ENCODE data around the gene CAMSAP3. TPM values are rescaled to one million over a fixed set of nuclear protein-coding genes. Genes with fewer than 3 reads are reported as not detected.
"Not testable (repeated sequence)": the region's sequence is repeated elsewhere in the genome, so short reads cannot be mapped to it uniquely, and the experiment has no call there.

The CAMSAP3 gene
- total and polyA plus RNA-seq, 5 donors from 2014 or later: not detected

- H3K9me3 ChIP-seq (ENCODE audit: control insufficient read depth in 2 of 2, low read length in 2 of 2): no peaks in the 10 kb centered on the region
- Mint-ChIP-seq H3K36me3 (peaks cover 16% of the 10 kb centered on the region), H3K4me3 (peak overlapping the region in 1 of 4 donors; percentile 47), H3K9me3 (no peaks in the 10 kb centered on the region), H3K27me3 (no peaks in the 10 kb centered on the region), H3K27ac (no peak overlapping the region), H3K4me1 (peaks cover 0 to 36% (median 13%) of the 10 kb centered on the region in 4 donors)
- H3K27me3 ChIP-seq (ENCODE audit: control insufficient read depth, insufficient read depth, low read length): no peaks in the 10 kb centered on the region
- peaks cover 16% of the 10 kb centered on the region for H3K36me3 ChIP-seq (ENCODE audit: control insufficient read depth, insufficient read depth, low read length)
- H3K4me1 ChIP-seq (ENCODE audit: control insufficient read depth, insufficient read depth, low read length, poor library complexity, severe bottlenecking): peaks cover 24% of the 10 kb centered on the region
- ATAC-seq (ENCODE audit: low read depth in 2 of 2): no peak
- no peak overlapping the region for H3K27ac ChIP-seq (ENCODE audit: insufficient read depth, low read length, poor library complexity, severe bottlenecking)
- no peak for DNase-seq
- no peak overlapping the region for H3K4me3 ChIP-seq (ENCODE audit: low read depth, low read length)
These were observed 45.9 kb downstream of the CAMSAP3 start for GRCh38 chr19:7641290-7642276.

- DNase-seq: no peak
- Mint-ChIP-seq H3K36me3 (peaks cover 16% of the 10 kb centered on the region), H3K27ac (no peak overlapping the region), H3K27me3 (no peaks in the 10 kb centered on the region), H3K9me3 (no peaks in the 10 kb centered on the region), H3K4me1 (peaks cover 0 to 29% (median 11%) of the 10 kb centered on the region in 4 donors), H3K4me3 (no peak overlapping the region)
- H3K9me3 ChIP-seq (ENCODE audit: control insufficient read depth in 2 of 2, low read length in 2 of 2): no peaks in the 10 kb centered on the region
- peaks cover 18% of the 10 kb centered on the region for H3K4me1 ChIP-seq (ENCODE audit: control insufficient read depth, insufficient read depth, low read length, poor library complexity, severe bottlenecking)
- no peak overlapping the region for H3K27ac ChIP-seq (ENCODE audit: insufficient read depth, low read length, poor library complexity, severe bottlenecking)
- peaks cover 16% of the 10 kb centered on the region for H3K36me3 ChIP-seq (ENCODE audit: control insufficient read depth, insufficient read depth, low read length)
- no peaks in the 10 kb centered on the region for H3K27me3 ChIP-seq (ENCODE audit: control insufficient read depth, insufficient read depth, low read length)
- no peak for ATAC-seq (ENCODE audit: low read depth in 2 of 2)
- no peak overlapping the region for H3K4me3 ChIP-seq (ENCODE audit: low read depth, low read length)
These were observed 46.8 kb downstream of the CAMSAP3 start for GRCh38 chr19:7642295-7643030.

- no peaks in the 10 kb centered on the region for H3K27me3 Mint-ChIP-seq
- Histone ChIP-seq H3K36me3 (ENCODE audit: control insufficient read depth, insufficient read depth, low read length) (peaks cover 16% of the 10 kb centered on the region), H3K4me1 (ENCODE audit: control insufficient read depth, insufficient read depth, low read length, poor library complexity, severe bottlenecking) (peaks cover 12% of the 10 kb centered on the region), H3K27me3 (ENCODE audit: control insufficient read depth, insufficient read depth, low read length) (no peaks in the 10 kb centered on the region), H3K4me3 (ENCODE audit: low read depth, low read length) (no peak overlapping the region), H3K9me3 (ENCODE audit: control insufficient read depth in 2 of 2, low read length in 2 of 2) (no peaks in the 10 kb centered on the region), H3K27ac (ENCODE audit: insufficient read depth, low read length, poor library complexity, severe bottlenecking) (no peak overlapping the region)
- peaks cover 0 to 24% (median 11%) of the 10 kb centered on the region in 4 donors for H3K4me1 Mint-ChIP-seq
- no peak for ATAC-seq (ENCODE audit: low read depth in 2 of 2)
- no peaks in the 10 kb centered on the region for H3K9me3 Mint-ChIP-seq
- no peak overlapping the region for H3K27ac Mint-ChIP-seq
- no peak overlapping the region for H3K4me3 Mint-ChIP-seq
- no peak for DNase-seq
- peaks cover 19% of the 10 kb centered on the region for H3K36me3 Mint-ChIP-seq
These were observed 47.4 kb downstream of the CAMSAP3 start for GRCh38 chr19:7643031-7643415.

GRCh38 chr19:7643629-7644549 is 48.2 kb downstream of the CAMSAP3 start:
- not testable (repeated sequence) for H3K9me3 ChIP-seq (ENCODE audit: control insufficient read depth in 2 of 2, low read length in 2 of 2); ATAC-seq (ENCODE audit: low read depth in 2 of 2); H3K4me3 Mint-ChIP-seq; H3K4me1 ChIP-seq (ENCODE audit: control insufficient read depth, insufficient read depth, low read length, poor library complexity, severe bottlenecking); H3K27me3 ChIP-seq (ENCODE audit: control insufficient read depth, insufficient read depth, low read length); H3K27ac ChIP-seq (ENCODE audit: insufficient read depth, low read length, poor library complexity, severe bottlenecking); H3K27me3 Mint-ChIP-seq; H3K27ac Mint-ChIP-seq; H3K9me3 Mint-ChIP-seq; H3K4me3 ChIP-seq (ENCODE audit: low read depth, low read length)
- peaks cover 16% of the 10 kb centered on the region for H3K36me3 ChIP-seq (ENCODE audit: control insufficient read depth, insufficient read depth, low read length)
- Mint-ChIP-seq H3K36me3 (peaks cover 19% of the 10 kb centered on the region), H3K4me1 (peaks cover 0 to 17% (median 9%) of the 10 kb centered on the region in 4 donors)
- peak in 1 of 3 donors; percentile 22 for DNase-seq

GRCh38 chr19:7644550-7644877 is 48.9 kb downstream of the CAMSAP3 start:
- H3K9me3 ChIP-seq (ENCODE audit: control insufficient read depth in 2 of 2, low read length in 2 of 2): no peaks in the 10 kb centered on the region
- Mint-ChIP-seq H3K36me3 (peaks cover 18% of the 10 kb centered on the region), H3K9me3 (no peaks in the 10 kb centered on the region), H3K27ac (no peak overlapping the region), H3K4me3 (no peak overlapping the region), H3K27me3 (no peaks in the 10 kb centered on the region), H3K4me1 (peaks cover 0 to 13% (median 4%) of the 10 kb centered on the region in 4 donors)
- H3K4me1 ChIP-seq (ENCODE audit: control insufficient read depth, insufficient read depth, low read length, poor library complexity, severe bottlenecking): no peaks in the 10 kb centered on the region
- no peak for DNase-seq
- H3K4me3 ChIP-seq (ENCODE audit: low read depth, low read length): no peak overlapping the region
- no peak overlapping the region for H3K27ac ChIP-seq (ENCODE audit: insufficient read depth, low read length, poor library complexity, severe bottlenecking)
- ATAC-seq (ENCODE audit: low read depth in 2 of 2): no peak
- no peaks in the 10 kb centered on the region for H3K27me3 ChIP-seq (ENCODE audit: control insufficient read depth, insufficient read depth, low read length)
- H3K36me3 ChIP-seq (ENCODE audit: control insufficient read depth, insufficient read depth, low read length): peaks cover 12% of the 10 kb centered on the region

GRCh38 chr19:7645163-7645562 is 49.5 kb downstream of the CAMSAP3 start:
- no peaks in the 10 kb centered on the region for H3K27me3 ChIP-seq (ENCODE audit: control insufficient read depth, insufficient read depth, low read length)
- H3K4me1 ChIP-seq (ENCODE audit: control insufficient read depth, insufficient read depth, low read length, poor library complexity, severe bottlenecking): no peaks in the 10 kb centered on the region
- no peak for DNase-seq
- no peak overlapping the region for H3K4me3 ChIP-seq (ENCODE audit: low read depth, low read length)
- H3K4me3 Mint-ChIP-seq: no peak overlapping the region
- H3K36me3 Mint-ChIP-seq: peaks cover 12% of the 10 kb centered on the region
- H3K27me3 Mint-ChIP-seq: no peaks in the 10 kb centered on the region
- no peak overlapping the region for H3K27ac Mint-ChIP-seq
- no peaks in the 10 kb centered on the region for H3K9me3 Mint-ChIP-seq
- H3K9me3 ChIP-seq (ENCODE audit: control insufficient read depth in 2 of 2, low read length in 2 of 2): no peaks in the 10 kb centered on the region
- peaks cover 0 to 7% (median 1%) of the 10 kb centered on the region in 4 donors for H3K4me1 Mint-ChIP-seq
- ATAC-seq (ENCODE audit: low read depth in 2 of 2): no peak
- peaks cover 6% of the 10 kb centered on the region for H3K36me3 ChIP-seq (ENCODE audit: control insufficient read depth, insufficient read depth, low read length)
- no peak overlapping the region for H3K27ac ChIP-seq (ENCODE audit: insufficient read depth, low read length, poor library complexity, severe bottlenecking)

GRCh38 chr19:7645656-7646425 is 50.2 kb downstream of the CAMSAP3 start:
- Histone ChIP-seq H3K4me3 (ENCODE audit: low read depth, low read length) (no peak overlapping the region), H3K36me3 (ENCODE audit: control insufficient read depth, insufficient read depth, low read length) (peaks cover 6% of the 10 kb centered on the region), H3K4me1 (ENCODE audit: control insufficient read depth, insufficient read depth, low read length, poor library complexity, severe bottlenecking) (no peaks in the 10 kb centered on the region), H3K9me3 (ENCODE audit: control insufficient read depth in 2 of 2, low read length in 2 of 2) (no peaks in the 10 kb centered on the region), H3K27me3 (ENCODE audit: control insufficient read depth, insufficient read depth, low read length) (no peaks in the 10 kb centered on the region), H3K27ac (ENCODE audit: insufficient read depth, low read length, poor library complexity, severe bottlenecking) (no peak overlapping the region)
- Mint-ChIP-seq H3K9me3 (no peaks in the 10 kb centered on the region), H3K4me3 (no peak overlapping the region), H3K4me1 (peaks cover 0 to 4% (median 1%) of the 10 kb centered on the region in 4 donors), H3K36me3 (peaks cover 8% of the 10 kb centered on the region), H3K27ac (no peak overlapping the region), H3K27me3 (no peaks in the 10 kb centered on the region)
- DNase-seq: no peak
- ATAC-seq (ENCODE audit: low read depth in 2 of 2): no peak
